Osteoblast (primary cell): ENCODE measurements around the gene STX8. TPM values are rescaled to one million over a fixed set of nuclear protein-coding genes. Genes with fewer than 3 reads are reported as not detected.
"Not testable (repeated sequence)": the region's sequence is repeated elsewhere in the genome, so short reads cannot be mapped to it uniquely, and the experiment has no call there.

ENCODE experiments used
- DNase-seq: peaks from one replicate; pipeline ENCODE4 v3.0.0; 2011; ENCODE audit warnings: low spot score, mixed read lengths; ENCODE audit not compliant: insufficient read length; ENCODE audit errors: missing footprints
- H2AFZ ChIP-seq: 2 replicates; pipeline ENCODE4 v1.6.0; 2011; ENCODE audit warnings: mild to moderate bottlenecking, low read length
- H3K27ac ChIP-seq: 2 replicates; pipeline ENCODE4 v1.5.1; 2011; ENCODE audit warnings: mild to moderate bottlenecking, low read depth, low read length, moderate library complexity
- H3K27me3 ChIP-seq: 2 replicates; pipeline ENCODE4 v1.6.0; 2012; ENCODE audit warnings: mild to moderate bottlenecking, control low read depth, inconsistent platforms, low read length, moderate library complexity; ENCODE audit not compliant: insufficient read depth
- H3K36me3 ChIP-seq: 2 replicates; pipeline ENCODE4 v1.5.1; 2011; ENCODE audit warnings: mild to moderate bottlenecking, low read length, control low read depth, moderate library complexity; ENCODE audit not compliant: insufficient read depth
- H3K4me1 ChIP-seq: 2 replicates; pipeline ENCODE4 v1.5.1; 2011; ENCODE audit warnings: mild to moderate bottlenecking, low read length, control low read depth, moderate library complexity; ENCODE audit not compliant: insufficient read depth
- H3K4me2 ChIP-seq: 2 replicates; pipeline ENCODE4 v1.6.0; 2011; ENCODE audit warnings: mild to moderate bottlenecking, low read length; ENCODE audit not compliant: insufficient read depth
- H3K4me3 ChIP-seq: fragments of 200-600 bp; sonication (generic); 3 replicates; pipeline ENCODE4 v1.5.1; 2012; ENCODE audit warnings: mild to moderate bottlenecking, low read length, inconsistent platforms; ENCODE audit not compliant: insufficient read depth
- H3K79me2 ChIP-seq: 2 replicates; pipeline ENCODE4 v1.6.0; 2012; ENCODE audit warnings: mild to moderate bottlenecking, low read length, control low read depth, inconsistent platforms; ENCODE audit not compliant: insufficient read depth
- H3K9me3 ChIP-seq: 2 replicates; pipeline ENCODE4 v1.5.1; 2011; ENCODE audit warnings: low read depth, low read length, control low read depth
- H4K20me1 ChIP-seq: 2 replicates; pipeline ENCODE4 v1.6.0; 2012; ENCODE audit warnings: mild to moderate bottlenecking, low read length, control low read depth; ENCODE audit not compliant: insufficient read depth
- total RNA-seq: library from RNA; depleted of rRNA; stranded (reverse); fragments of >200 nt; gene quantifications from 2 replicates; pipeline ENCODE4 v1.2.3, GENCODE V29; 2012
- TF ChIP-seq, protein P1 (sequence below): IDR thresholded peaks from 2 replicates; pipeline ENCODE4 v1.5.1; 2011; ENCODE audit warnings: mild to moderate bottlenecking, low read depth, low read length, moderate library complexity; ENCODE audit errors: extremely low read depth

The STX8 gene
- total RNA-seq, 1 donor, result 72.7 TPM

DNA sequence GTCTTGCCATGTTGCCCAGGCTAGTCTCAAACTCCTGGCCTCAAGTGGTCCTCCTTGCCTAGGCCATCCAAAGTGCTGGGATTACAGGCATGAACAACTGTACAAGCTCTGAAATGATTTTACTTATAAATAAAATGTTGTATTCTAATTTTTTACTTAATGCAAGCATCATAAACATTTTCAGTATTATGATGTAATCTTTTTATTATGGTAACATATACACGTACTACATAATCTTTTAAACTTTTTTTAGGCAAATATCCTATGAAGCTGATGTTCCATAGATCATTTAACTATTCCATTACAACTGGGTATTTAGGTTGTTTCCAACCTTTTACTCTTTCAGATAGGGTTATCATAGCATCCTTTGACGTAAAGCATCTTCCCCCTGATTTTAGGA, 35.9 kb upstream of the STX8 start:
- Histone ChIP-seq H4K20me1 (no peaks in the 10 kb centered on the region), H3K4me3 (no peak overlapping the region), H3K27ac (no peak overlapping the region), H3K36me3 (no peaks in the 10 kb centered on the region), H3K4me1 (no peaks in the 10 kb centered on the region), H3K4me2 (no peak overlapping the region), H3K79me2 (no peaks in the 10 kb centered on the region), H3K27me3 (no peaks in the 10 kb centered on the region), H3K9me3 (no peaks in the 10 kb centered on the region), H2AFZ (no peak overlapping the region)
- TF ChIP-seq, protein P1, sequence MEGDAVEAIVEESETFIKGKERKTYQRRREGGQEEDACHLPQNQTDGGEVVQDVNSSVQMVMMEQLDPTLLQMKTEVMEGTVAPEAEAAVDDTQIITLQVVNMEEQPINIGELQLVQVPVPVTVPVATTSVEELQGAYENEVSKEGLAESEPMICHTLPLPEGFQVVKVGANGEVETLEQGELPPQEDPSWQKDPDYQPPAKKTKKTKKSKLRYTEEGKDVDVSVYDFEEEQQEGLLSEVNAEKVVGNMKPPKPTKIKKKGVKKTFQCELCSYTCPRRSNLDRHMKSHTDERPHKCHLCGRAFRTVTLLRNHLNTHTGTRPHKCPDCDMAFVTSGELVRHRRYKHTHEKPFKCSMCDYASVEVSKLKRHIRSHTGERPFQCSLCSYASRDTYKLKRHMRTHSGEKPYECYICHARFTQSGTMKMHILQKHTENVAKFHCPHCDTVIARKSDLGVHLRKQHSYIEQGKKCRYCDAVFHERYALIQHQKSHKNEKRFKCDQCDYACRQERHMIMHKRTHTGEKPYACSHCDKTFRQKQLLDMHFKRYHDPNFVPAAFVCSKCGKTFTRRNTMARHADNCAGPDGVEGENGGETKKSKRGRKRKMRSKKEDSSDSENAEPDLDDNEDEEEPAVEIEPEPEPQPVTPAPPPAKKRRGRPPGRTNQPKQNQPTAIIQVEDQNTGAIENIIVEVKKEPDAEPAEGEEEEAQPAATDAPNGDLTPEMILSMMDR, result no peak
- no peak for DNase-seq

DNA sequence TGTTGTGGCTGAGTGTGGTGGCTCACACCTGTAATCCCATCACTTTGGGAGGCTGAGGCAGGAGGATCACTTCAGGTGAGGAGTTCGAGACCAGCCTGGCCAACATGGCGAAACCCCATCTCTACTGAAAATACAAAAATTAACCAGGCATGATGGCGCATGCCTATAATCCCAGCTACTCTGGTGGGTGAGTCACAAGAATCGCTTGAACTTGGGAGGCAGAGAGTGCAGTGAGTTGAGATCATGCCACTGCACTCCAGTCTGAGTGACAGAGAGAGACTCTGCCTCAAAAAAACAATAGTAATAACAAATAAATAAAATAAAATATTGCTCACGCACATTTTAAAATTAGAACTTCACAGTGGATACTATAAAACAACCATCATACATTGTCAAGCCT, 31.4 kb upstream of the STX8 start:
- DNase-seq, H2AFZ ChIP-seq, H3K79me2 ChIP-seq, H3K27me3 ChIP-seq, H3K4me3 ChIP-seq, H3K4me1 ChIP-seq, H3K27ac ChIP-seq, H4K20me1 ChIP-seq, H3K36me3 ChIP-seq, H3K4me2 ChIP-seq, H3K9me3 ChIP-seq: not testable (repeated sequence)

DNA sequence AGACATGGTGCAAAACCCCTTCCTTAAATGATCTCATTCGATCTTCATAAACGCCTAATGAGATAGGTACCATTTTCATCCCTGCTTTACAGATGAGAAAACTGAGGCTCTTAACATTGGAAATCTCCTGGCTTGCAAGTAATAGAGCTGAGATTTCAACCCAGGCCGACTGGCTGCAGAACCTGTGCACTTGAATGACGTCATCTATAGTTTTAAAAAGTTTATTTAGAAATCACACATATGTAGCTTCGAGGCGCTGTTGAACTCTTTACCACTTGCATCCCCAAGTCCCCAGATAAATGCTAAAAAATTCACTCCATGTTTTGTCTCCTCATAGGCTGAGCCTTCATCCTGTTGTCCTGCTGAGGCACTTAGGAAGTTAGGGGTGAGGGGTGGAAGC, 30.8 kb upstream of the STX8 start:
- no peak overlapping the region for H3K4me2 ChIP-seq
- H3K79me2 ChIP-seq, result no peaks in the 10 kb centered on the region
- H3K36me3 ChIP-seq, result no peaks in the 10 kb centered on the region
- no peaks in the 10 kb centered on the region for H3K27me3 ChIP-seq
- H3K4me3 ChIP-seq, result no peak overlapping the region
- H4K20me1 ChIP-seq, result no peaks in the 10 kb centered on the region
- no peak for DNase-seq
- TF ChIP-seq, protein P1, result no peak
- no peak overlapping the region for H2AFZ ChIP-seq
- H3K4me1 ChIP-seq, result no peaks in the 10 kb centered on the region
- no peaks in the 10 kb centered on the region for H3K9me3 ChIP-seq
- H3K27ac ChIP-seq, result no peak overlapping the region

DNA sequence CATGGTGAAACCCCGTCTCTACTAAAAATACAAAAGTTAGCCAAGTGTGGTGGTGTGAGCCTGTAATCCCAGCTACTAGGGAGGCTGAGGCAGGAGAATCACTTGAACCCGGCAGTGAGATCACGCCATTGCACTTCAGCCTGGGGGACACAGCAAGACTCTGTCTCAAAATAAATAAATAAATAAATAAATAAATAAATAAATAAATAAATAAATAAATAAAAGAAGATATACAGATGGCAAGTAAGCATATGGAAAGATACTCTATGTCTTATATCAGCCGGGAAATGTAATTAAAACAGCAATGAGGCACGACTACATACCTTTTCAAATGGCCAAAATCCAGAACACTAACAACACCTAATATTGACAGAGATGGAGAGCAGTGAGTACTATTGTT, 29.0 kb upstream of the STX8 start:
- H3K4me1 ChIP-seq, H3K27ac ChIP-seq, H3K79me2 ChIP-seq, H4K20me1 ChIP-seq, H3K4me2 ChIP-seq, H2AFZ ChIP-seq, H3K36me3 ChIP-seq, H3K27me3 ChIP-seq, H3K4me3 ChIP-seq, H3K9me3 ChIP-seq: not testable (repeated sequence)
- peak; percentile 48 for DNase-seq

DNA sequence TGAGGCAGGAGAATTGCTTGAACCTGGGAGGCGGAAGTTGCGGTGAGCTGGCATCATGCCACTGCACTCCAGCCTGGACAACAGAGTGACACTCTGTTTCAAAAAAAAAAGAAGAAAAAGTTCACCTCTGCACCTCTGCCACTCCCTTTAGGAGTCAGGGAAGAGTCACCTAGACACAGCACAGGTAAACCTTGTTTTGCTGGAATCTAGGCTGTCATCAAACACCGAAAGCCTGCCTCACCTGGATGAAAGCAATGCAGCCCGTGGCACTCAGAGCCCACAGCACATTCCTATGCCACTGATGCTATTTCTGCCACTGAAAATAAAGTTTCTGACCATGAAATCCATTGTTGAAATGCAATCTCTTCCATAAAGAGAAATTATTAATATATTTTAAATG, 23.0 kb upstream of the STX8 start:
- H3K9me3 ChIP-seq, result no peaks in the 10 kb centered on the region
- H3K27ac ChIP-seq, result no peak overlapping the region
- DNase-seq, result peak; percentile 38
- H3K4me3 ChIP-seq, result no peak overlapping the region
- no peaks in the 10 kb centered on the region for H3K36me3 ChIP-seq
- H2AFZ ChIP-seq, result no peak overlapping the region
- no peaks in the 10 kb centered on the region for H4K20me1 ChIP-seq
- TF ChIP-seq, protein P1, result no peak
- no peak overlapping the region for H3K4me2 ChIP-seq
- no peaks in the 10 kb centered on the region for H3K79me2 ChIP-seq
- H3K4me1 ChIP-seq, result no peaks in the 10 kb centered on the region
- no peaks in the 10 kb centered on the region for H3K27me3 ChIP-seq

DNA sequence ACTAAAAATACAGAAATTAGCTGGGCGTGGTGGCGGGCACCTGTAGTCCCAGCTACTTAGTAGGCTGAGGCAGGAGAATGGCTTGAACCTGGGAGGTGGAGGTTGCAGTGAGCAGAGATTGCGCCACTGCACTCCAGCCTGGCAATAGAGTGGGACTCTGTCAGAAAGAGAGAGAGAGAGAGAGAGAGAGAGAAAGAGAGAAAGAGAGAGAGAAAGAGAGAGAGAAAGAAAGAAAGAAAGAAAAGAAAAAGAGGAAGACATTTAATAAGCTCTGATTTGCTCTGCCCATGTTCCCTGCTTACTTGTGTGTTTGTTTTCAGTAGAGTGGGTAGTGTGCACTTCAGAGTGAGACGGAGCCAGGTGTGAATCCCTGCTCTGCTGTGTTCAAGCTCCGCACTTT, 22.0 kb upstream of the STX8 start:
- not testable (repeated sequence) for H3K4me3 ChIP-seq, H4K20me1 ChIP-seq, H3K9me3 ChIP-seq, H2AFZ ChIP-seq, H3K79me2 ChIP-seq, H3K4me1 ChIP-seq, H3K27ac ChIP-seq, H3K4me2 ChIP-seq, H3K36me3 ChIP-seq, DNase-seq, H3K27me3 ChIP-seq
